ENCODE results near the gene OR1D5. TPM values are rescaled to one million over a fixed set of nuclear protein-coding genes. Genes with fewer than 3 reads are reported as not detected.

The OR1D5 gene
- total and polyA plus RNA-seq, 10 of the 15 experiments (the other 5 are each of a cell fraction or from before 2014, with no cell fraction given) = not detected

- no peak overlapping the region for H3K27ac ChIP-seq (ENCODE audit: control insufficient read depth, insufficient read depth)
- no peaks in the 10 kb centered on the region for H3K4me1 ChIP-seq (ENCODE audit: control insufficient read depth, insufficient read depth, low read length)
- FAIRE-seq (no peak), ATAC-seq (no peak), DNase-seq (ENCODE audit: low read depth, low spot score) (no peak)
- H3K9ac ChIP-seq (ENCODE audit: control insufficient read depth, insufficient read depth, low read length) = no peak overlapping the region
- ChIA-PET SMC1A (ENCODE audit: uncharacterized antibody, unreplicated experiment) (no interaction called here), RAD21 (ENCODE audit: unreplicated experiment) (no interaction called here), CTCF (no interaction called here), POLR2A (no interaction called here)
- H3K9me3 ChIP-seq (replicated peaks; ENCODE audit: control insufficient read depth, insufficient read depth, low read length) = no peaks in the 10 kb centered on the region; the same call in 2 of the 3 replicates
- H3K27me3 ChIP-seq (replicated peaks in 1 of 2; ENCODE audit: control insufficient read depth in 2 of 2, insufficient read depth in 2 of 2, low read length in 1 of 2) = no peaks in the 10 kb centered on the region
- no peak overlapping the region for H3K4me2 ChIP-seq (ENCODE audit: control insufficient read depth, insufficient read depth)
- in situ Hi-C loops (cut with MboI) = no loop called here
- 60% methylated on average over 16 of the region's 17 CpGs for WGBS (ENCODE audit: insufficient coverage, insufficient replicate concordance, low lambda C conversion rate, missing lambda C conversion rate)
- intact Hi-C loops (cut with micrococcal nuclease; ENCODE audit: unreplicated experiment) = no loop called here
- H4K20me1 ChIP-seq (ENCODE audit: control insufficient read depth, insufficient read depth) = no peaks in the 10 kb centered on the region
- no TSS peak for BruUV-seq (replicated peaks)
- H3K36me3 ChIP-seq (ENCODE audit: control insufficient read depth in 2 of 2, insufficient read depth in 2 of 2, low read length in 1 of 2) = no peaks in the 10 kb centered on the region
- H3K4me3 ChIP-seq = no peak overlapping the region
- H3K79me2 ChIP-seq (ENCODE audit: control insufficient read depth, insufficient read depth, low read length) = no peaks in the 10 kb centered on the region
- H2AFZ ChIP-seq (ENCODE audit: control insufficient read depth, low read depth, low read length) = no peak overlapping the region
- TF ChIP-seq STAT1 (conservative IDR thresholded peaks at IDR 0.05) (no peak), POLR2AphosphoS2 (IDR thresholded peaks at IDR 0.05; ENCODE audit: low read depth, low read length) (no peak), RCOR1 (conservative IDR thresholded peaks at IDR 0.05; ENCODE audit: low read depth, low read length) (no peak), TAF1 (IDR thresholded peaks at IDR 0.05; ENCODE audit: borderline replicate concordance, low read depth, low read length) (no peak), ESRRA (IDR thresholded peaks at IDR 0.05; ENCODE audit: low read length) (no peak), NFYB (IDR thresholded peaks at IDR 0.05; ENCODE audit: insufficient read depth, low read depth, low read length) (no peak), NFIC (IDR thresholded peaks at IDR 0.05; ENCODE audit: low read depth, low read length) (no peak), NRF1 (conservative IDR thresholded peaks at IDR 0.05; ENCODE audit: low read depth, low read length) (no peak), SREBF2 (IDR thresholded peaks at IDR 0.05; ENCODE audit: low read length) (no peak), SKIL (IDR thresholded peaks at IDR 0.05; ENCODE audit: low read depth, poor library complexity, severe bottlenecking) (no peak), TCF3 (IDR thresholded peaks at IDR 0.05; ENCODE audit: borderline replicate concordance, insufficient read depth, low read depth, low read length) (no peak), JUNB (IDR thresholded peaks at IDR 0.05) (no peak)
- TF ChIP-seq, protein P1, sequence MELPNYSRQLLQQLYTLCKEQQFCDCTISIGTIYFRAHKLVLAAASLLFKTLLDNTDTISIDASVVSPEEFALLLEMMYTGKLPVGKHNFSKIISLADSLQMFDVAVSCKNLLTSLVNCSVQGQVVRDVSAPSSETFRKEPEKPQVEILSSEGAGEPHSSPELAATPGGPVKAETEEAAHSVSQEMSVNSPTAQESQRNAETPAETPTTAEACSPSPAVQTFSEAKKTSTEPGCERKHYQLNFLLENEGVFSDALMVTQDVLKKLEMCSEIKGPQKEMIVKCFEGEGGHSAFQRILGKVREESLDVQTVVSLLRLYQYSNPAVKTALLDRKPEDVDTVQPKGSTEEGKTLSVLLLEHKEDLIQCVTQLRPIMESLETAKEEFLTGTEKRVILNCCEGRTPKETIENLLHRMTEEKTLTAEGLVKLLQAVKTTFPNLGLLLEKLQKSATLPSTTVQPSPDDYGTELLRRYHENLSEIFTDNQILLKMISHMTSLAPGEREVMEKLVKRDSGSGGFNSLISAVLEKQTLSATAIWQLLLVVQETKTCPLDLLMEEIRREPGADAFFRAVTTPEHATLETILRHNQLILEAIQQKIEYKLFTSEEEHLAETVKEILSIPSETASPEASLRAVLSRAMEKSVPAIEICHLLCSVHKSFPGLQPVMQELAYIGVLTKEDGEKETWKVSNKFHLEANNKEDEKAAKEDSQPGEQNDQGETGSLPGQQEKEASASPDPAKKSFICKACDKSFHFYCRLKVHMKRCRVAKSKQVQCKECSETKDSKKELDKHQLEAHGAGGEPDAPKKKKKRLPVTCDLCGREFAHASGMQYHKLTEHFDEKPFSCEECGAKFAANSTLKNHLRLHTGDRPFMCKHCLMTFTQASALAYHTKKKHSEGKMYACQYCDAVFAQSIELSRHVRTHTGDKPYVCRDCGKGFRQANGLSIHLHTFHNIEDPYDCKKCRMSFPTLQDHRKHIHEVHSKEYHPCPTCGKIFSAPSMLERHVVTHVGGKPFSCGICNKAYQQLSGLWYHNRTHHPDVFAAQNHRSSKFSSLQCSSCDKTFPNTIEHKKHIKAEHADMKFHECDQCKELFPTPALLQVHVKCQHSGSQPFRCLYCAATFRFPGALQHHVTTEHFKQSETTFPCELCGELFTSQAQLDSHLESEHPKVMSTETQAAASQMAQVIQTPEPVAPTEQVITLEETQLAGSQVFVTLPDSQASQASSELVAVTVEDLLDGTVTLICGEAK (IDR thresholded peaks at IDR 0.05; ENCODE audit: borderline replicate concordance) = no peak
- TF ChIP-seq, protein P2, sequence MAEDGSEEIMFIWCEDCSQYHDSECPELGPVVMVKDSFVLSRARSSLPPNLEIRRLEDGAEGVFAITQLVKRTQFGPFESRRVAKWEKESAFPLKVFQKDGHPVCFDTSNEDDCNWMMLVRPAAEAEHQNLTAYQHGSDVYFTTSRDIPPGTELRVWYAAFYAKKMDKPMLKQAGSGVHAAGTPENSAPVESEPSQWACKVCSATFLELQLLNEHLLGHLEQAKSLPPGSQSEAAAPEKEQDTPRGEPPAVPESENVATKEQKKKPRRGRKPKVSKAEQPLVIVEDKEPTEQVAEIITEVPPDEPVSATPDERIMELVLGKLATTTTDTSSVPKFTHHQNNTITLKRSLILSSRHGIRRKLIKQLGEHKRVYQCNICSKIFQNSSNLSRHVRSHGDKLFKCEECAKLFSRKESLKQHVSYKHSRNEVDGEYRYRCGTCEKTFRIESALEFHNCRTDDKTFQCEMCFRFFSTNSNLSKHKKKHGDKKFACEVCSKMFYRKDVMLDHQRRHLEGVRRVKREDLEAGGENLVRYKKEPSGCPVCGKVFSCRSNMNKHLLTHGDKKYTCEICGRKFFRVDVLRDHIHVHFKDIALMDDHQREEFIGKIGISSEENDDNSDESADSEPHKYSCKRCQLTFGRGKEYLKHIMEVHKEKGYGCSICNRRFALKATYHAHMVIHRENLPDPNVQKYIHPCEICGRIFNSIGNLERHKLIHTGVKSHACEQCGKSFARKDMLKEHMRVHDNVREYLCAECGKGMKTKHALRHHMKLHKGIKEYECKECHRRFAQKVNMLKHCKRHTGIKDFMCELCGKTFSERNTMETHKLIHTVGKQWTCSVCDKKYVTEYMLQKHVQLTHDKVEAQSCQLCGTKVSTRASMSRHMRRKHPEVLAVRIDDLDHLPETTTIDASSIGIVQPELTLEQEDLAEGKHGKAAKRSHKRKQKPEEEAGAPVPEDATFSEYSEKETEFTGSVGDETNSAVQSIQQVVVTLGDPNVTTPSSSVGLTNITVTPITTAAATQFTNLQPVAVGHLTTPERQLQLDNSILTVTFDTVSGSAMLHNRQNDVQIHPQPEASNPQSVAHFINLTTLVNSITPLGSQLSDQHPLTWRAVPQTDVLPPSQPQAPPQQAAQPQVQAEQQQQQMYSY (CRISPR knock-in tag; IDR thresholded peaks at IDR 0.05) = no peak
These were observed 37.8 kb downstream of the OR1D5 start for GRCh38 chr17:3025421-3026124.

Measured in GM12878 (cell line).